NCI-H2081 treated with DMSO at 0.1 percent for 48 hours (cell line): ENCODE measurements around the gene PTPRG.

ENCODE experiments used
- DNase-seq: peaks from one replicate; lab custom pipeline; 2025; lab: John Stamatoyannopoulos, UW

Gene PTPRG

DNA sequence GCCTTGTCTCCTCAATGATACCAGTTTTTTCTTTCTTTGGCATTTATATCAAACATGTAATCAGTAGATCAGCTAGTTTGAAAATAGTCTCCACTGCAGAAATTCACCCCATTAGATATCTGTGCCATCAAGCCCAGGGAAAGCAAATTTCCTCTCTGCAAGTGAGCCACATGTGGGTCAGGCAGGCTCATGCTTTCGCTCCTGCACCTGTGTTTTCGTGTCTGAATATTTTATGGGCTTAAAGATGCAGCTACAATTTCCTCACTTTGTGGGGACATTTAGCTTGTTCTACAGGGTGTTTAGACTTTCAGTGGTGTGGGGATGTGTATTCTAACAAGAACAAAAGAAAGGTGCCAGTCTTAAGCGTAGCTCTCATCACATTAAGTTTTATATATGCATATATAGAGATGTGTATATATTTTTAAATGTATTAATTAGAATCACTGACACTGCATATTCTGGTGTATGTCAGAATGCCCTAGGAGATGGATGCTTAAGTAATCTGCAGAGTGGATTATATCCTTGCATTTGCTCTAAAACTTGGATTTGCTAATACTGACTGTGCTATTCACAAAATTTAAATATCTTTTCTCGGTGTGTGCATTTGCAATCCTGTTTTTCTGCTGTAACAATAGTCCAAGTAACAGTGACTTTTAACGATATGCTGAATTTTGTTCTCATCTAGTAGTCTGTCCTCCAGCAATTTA lies 372.6 kb downstream of the PTPRG start:
- DNase-seq = no peak

DNA sequence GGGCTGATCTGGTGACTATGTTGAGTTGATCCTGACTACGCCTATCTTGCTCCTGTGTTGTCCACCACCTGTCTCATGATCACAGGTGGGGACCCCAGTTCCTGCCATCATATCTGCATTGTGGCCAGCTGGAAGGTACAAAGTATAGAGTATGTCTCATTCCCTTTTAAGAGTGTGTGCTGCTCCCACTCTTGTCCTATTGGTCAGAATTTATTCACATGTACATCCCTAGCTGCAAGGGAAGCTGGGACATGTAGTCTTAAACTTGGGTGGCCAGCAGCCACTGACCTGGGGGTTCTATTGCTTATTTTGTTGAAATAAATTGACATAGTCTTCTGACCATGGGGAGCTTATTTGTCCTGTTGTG lies 373.1 kb downstream of the PTPRG start:
- no peak for DNase-seq

DNA sequence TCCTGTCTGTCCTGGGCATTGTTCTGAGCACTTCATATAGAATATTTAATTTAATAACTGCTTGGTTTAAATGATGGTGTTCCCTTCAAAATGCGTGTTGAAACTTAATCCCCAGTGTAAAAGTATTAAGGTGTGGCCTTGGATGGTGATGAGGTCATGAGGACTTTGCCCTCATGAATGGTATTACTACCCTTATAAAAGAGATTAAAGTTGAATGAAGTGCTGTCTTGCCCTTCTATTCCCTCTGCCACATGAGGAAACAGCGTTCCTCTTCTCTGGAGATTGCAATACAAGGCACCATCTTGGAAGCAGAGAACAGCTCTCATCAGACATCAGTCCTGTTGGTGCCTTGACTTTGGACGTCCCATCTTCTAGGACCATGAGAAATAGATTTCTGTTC lies 374.4 kb downstream of the PTPRG start:
- DNase-seq = no peak

DNA sequence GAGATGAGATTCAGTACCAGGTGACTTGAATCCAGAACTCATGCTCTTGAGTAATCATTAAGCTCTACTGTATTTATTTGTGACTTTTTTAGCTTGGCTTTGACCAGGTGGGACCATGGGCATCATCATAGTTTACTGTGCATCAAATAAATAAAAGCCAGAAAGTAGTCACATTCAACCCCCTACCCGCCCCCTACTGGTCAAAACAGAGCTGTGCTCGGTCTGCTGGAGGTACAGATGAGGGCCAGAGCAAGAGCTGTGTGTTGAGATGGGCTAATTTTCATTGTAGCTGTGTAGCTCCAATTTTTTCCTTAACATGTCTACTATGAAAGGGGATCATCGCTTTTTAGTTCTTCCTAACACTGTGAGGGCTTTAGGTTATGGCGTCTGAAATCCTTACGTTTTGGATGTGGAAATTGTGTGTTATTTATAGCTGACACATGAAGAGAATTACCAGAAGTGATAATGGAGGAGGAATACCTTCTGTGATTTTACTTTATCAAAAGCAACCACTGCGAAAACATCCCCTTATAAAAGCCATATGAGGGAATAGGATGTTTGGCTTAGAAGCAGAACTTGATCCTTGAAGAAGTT lies 375.1 kb downstream of the PTPRG start:
- DNase-seq = no peak

DNA sequence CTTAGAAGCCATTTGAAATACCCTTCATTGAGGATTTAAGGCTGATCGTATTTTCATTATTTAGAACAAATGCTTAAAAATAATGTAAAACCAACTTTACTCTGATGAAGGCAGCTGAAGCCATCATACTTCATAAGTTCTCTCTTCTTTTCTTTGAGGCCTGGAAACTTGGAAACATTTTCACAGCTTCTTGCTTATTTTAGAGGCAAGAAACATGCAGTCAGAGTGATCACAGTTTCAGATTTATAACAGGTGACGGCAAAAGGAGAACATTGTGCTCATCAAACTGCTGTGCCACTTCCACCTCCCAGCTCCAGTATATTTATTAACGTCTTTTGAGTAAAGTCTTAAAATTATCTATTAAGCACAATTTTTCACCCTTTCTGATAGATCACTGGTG lies 376.1 kb downstream of the PTPRG start:
- DNase-seq = no peak

DNA sequence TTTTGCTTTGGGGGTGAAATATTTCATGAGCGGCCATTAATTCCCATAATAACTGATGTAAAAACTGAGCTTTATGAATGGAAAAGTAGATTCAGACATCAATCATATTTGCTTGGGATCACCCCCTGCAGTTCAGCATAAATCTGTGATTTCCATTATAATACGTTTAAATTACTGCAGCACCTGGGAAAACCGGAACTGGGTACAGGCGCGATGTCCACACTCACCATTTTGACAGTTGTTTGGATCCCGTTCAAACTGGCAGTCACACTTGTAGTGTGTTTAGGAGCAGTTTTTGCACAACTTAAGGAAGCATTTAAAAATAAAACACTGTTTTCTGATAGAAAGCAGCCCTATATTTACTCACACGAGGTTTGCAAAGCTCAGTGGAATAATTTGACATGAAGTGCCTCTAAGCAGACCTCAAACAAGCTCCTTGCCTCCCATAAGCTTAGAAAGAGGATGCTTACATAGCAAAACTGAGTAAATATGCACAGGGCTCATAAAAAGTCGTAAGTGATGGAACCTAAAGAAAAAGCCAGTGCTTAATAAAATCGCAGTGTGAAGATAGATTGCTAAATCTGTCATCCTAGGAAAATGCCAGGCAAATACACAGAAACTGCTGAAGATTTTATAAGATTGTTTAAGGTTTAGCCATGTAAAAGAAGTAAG lies 377.6 kb downstream of the PTPRG start:
- no peak for DNase-seq

DNA sequence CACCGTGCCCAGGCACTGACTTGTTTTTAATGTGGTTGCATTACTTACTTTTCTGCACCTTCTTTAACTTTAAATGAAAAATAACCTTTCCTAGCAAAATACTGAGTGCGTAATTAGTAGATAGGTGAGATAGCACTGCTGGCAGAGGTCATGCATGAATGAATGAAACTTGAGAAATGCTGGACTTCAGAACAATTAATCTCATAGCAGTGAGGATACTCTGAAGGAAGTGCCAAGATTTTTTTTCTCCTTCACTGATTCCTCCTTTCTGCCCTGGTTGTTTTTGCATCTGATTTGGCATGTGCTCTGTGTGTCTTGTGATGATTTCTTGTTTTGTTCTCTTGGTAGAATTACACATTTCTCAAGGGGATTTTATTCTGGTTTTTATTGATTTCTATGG lies 378.9 kb downstream of the PTPRG start:
- no peak for DNase-seq

DNA sequence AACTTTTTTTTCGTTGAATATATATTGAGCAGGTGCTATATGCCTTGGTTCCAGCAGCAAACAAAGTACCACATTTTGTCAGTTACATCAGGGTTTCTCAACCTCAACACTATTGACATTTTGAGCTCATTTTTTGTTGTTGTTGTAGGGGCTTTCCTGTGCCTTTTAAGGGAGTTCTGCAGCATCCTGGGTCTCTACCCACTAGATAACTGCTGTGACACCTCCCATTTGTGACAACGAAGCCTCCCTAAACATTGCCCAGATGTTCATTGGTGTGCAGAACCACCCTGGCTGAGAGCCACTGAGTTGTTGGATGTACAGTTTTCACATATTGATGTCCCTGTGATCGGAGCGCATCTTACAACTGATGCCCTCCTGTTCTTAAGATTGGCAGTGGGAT lies 382.6 kb downstream of the PTPRG start:
- DNase-seq = no peak

DNA sequence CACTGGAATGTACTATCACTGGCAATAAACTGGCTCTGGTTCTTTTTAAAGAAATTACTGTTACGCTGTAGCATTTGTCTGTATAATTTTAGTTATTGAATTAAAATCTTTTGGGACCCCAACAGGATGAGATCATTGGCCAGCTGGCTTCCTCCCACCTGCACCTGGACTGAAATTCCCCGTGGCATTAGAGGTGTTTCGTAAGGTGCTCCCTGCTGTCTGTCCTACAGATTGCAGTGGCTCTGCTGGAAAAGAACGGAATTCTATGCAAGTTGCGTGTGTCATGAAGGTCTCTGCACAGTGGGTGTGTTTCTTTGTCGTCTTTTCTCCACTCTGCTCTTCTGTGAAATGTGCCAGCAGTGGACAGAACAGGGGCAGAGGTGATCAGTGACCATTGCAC lies 383.4 kb downstream of the PTPRG start:
- no peak for DNase-seq

DNA sequence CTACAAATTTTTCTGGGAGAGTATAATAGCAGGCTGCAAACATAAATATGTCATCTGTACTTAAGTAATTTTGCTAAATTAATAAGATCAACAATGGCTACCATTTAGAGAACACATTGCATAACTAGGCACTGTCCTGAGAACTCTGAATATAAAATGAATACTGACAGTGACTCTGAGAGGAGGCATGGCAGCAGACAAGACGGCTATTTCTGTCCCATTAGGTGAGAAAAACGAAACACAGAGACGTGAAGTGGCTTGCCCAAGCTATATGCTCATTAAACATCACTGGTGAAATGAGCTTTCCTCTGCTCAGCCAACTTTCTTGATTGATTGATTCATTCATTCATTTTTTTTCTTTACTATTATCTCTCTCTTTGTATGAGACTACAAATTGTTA lies 384.3 kb downstream of the PTPRG start:
- no peak for DNase-seq

DNA sequence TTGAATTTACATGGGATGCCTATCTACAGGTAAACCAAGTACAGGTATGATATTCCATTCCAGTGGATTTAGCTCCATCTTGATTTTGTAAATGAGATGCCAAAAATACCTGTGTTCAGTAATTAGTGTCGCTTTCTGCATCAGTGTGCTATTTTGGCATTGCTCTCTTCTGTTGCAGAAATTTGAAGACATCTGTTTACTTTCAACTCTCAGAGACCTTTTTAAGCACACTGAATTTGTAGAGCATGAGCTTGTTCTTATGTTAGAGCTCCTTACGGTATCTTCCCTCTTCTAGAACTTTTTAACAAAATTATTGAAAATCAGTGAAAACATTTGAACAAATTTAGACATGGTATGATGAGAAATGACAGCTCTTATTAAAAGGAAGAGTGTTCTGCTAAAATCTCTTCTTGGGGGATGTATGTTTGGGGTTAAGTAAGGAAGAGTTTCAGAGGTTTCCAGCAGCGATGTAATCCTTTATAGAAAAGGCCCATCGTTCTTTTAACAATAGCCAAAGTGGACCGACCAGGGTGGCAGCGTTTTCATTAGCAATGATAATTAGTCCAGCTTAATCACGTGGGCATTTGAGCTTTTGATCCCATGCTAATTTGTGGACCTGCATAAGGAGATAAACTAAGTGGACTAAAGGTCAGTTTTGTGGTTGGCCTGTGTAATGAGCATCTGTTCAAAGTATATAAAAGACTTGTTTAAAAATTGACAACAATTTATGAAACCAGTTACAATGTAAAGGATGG lies 385.4 kb downstream of the PTPRG start:
- DNase-seq = no peak

DNA sequence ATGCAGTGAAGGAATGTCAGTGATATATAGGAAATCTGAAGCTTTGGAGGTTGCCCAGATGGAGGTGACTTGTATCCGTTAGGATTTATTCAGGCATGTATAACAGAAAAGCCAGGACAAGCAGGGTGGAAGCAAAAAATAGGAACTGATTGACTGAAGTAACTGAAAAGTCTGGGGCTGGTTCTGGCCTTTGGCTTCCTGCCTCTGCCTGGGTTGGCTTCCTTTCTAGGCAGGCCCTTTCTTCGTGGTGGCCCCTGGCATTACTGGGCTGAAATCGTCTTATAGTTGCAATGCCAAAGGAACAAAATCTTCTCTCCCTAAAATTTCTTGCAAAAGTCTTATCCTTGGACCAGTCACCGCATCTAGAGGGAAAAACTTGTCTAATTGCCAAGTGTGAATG lies 386.1 kb downstream of the PTPRG start:
- DNase-seq = no peak

DNA sequence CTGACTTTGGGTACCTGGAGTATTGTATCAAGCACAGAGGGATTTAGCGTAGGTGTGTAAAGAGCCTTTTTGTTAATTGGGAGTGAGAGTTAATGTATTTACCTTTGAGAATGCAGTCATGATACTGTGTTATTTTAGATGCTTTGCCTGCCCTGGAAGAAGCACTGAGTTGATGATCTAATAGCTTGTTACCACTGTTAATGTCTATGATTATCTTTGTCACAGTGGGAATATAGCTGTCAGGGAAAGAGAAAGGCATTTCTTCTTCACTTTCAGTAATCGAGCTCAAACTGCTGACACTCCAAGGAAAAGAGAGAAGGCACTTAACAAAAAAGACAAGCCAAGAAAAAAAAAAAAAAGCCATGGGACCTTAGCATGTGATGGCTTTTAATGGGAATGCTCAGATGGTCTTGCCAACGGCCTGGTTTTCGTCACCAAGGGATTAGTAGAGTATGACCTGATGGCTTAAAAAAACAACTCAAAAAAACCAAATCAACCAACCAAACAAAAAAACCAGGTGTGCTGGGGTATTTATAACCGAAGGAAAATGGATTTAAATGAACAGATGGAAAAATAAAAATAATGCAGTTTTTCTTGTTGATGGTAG lies 387.4 kb downstream of the PTPRG start:
- no peak for DNase-seq

DNA sequence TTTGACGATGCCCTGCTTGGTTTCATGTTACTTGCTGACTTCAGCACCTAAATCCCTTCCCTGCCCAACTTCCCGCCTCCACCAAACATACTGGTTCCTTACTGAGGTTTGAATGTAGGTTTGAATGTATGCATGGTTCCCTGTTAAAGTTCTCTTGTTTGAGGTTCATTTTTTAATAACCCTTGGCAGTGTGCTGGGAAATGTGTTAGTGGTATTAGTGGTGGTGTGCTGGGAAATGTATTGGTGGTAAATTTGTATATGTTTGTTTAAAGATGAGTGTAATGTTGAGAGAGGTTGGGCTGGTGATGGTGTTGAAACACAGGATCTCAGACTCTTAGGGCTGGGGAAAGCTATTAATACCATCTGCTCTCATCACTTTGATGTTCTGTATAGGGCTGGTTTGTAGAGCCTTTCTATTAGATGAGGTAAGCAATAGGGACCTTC lies 392.7 kb downstream of the PTPRG start:
- DNase-seq = no peak

DNA sequence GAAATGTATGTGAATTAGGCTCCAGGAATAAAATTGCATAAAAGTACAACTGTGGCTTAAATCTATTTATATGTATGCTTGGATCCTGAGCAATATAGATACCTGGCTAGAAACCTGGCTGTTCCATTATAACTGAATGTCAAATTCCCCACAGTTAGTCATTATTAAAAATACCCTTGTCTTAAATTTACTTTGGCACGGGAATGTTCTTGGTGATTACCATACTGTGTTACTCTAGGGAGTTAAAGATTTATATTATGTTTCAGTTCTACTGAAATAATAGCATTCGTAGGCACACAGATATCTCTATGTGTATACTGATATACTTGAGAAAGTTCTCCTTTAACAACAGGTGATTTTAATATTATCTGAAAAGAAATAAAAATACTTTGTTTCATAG lies 394.1 kb downstream of the PTPRG start:
- no peak for DNase-seq

DNA sequence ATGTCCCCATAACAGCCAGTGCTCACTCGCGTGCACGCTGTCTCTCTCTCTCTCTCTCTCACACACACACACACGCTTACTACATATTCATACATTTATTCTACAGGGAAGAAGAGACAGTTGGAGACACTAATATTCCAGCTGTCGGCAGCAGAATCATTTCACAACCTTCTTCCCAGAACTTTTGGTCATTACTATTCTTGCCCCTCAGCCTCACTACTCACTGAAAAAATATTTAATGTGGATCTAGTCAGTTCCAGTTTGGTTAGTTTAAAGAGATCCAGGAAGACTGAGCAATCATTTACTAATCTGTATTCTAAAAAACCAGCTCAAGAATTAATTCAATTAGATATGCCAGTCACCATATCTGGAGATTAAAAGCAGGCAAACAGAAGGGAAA lies 394.9 kb downstream of the PTPRG start:
- no peak for DNase-seq

DNA sequence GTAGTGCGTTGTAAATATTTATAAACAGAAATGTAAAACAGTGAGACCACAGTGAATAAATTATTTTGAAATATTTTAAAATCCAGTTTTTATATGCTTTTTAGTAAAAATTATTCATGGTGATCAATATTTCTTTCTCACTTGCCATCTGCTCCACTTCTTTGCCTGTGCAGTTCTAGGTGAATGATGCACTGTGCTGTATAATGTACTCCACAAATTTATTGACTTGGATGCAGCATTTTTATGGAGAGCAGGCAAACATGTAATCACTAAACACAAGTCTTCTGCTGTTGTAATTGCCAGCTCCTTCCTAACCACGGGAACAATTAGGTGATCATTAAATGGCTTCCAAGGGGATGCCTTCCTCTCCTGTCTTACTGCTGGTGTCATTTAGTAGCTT lies 395.9 kb downstream of the PTPRG start:
- DNase-seq = no peak

DNA sequence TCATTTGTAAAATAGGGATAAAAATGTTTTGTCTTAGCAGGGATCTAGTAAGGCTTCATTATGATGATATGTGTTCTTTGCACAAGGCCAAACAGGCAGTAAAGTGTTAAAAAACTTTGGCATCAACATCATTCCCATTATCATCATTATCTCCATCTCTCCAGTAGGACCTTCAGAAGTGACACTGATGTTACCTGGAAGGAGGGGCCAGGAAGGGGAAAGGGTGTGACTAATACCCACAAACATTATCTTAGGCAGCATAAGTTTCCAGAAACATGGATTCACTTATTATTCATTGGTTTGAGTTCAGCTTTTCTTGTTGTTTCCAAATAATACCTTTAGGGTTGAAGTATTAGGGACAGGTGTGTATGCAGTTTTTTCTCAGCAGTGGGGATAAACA lies 399.6 kb downstream of the PTPRG start:
- no peak for DNase-seq

DNA sequence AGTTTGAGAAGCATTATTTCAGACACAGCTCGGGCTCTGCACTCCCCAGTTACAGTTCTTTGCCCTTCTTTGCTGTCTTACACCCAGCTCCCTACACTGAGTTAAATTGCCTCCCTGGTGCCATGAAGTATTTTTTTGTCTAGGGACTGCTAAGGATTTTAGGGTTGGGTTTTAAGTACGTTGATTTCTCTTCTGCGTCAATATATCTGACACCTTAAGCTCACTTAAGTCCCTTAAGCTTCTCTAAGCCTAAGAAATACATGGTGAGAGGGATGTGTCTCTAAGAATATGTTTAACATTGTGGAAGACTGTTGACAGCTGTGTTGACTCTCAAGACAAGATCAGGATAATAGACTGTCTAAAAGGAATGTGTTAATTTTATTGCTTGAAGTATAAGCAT lies 400.5 kb downstream of the PTPRG start:
- no peak for DNase-seq

DNA sequence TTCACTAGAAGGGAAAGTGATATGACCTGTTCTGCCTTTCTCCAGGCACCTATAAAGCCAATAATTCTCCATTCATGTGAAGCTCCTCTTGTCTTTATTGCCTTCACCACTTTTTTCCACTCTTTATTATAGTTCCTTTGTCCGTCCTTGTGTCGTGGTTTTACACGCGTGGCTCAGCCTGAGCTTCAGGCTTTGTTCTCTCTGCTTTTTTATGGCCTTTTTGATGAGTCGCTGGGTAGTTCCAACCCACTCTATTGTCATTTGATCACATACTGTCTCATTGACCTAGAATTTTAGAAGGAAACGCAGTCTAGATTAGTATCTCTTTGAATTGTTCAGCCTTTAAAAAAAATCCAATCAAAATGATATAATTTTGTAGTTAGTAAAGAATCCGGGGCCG lies 403.2 kb downstream of the PTPRG start:
- no peak for DNase-seq

DNA sequence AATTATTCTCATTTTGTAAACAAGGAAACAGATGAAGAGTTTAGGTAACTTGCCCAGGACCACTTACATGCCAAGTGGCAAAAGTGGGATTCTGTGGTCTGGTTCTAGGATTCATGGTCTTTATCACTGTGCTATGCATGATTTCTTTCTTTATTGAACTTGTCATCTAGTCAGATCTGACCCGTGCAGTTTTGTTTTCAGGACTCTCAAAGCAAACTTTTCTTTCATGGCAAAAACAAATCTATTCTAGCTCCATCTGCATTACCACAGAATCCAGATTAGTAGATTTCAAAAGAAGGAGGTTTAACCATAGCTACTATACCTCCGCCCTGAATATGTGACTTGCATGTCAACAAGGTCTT lies 404.4 kb downstream of the PTPRG start:
- DNase-seq = no peak

DNA sequence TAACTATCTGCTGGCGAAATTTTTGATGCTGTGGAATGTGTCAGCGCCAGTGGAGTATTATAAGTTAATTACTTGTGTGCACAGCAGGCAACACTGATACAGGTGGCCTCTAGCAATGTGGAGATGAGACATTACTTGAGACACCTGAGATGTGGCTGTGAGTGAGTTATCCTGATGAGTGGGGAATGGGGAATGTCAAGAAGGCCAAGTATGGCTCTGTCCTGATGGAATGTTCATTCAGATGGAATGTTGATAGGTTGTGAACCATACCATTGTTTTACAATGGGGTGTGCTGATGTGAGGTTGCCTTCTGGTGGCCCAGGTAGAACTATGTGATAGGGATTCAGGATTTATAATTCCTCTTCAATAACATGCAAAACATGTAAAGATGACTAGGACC lies 404.8 kb downstream of the PTPRG start:
- DNase-seq = no peak

DNA sequence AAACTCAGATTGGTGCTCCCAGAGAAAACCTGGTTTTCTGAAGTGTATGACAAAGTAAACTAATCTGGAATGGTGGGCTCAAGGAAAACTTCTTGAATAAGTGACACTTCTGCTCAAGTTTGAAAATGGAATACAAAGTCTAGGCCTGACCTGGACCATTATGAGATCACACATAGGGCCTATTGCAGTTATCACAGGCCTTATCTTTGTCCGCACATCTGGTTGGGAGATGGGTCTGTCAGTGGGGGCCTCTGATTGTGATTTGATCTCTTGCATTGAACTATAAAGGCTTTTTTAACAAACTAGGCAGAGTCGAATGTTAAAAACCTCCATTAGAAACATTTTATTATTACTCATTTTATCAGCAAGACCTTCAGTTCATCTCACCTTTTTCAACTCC lies 405.6 kb downstream of the PTPRG start:
- no peak for DNase-seq
